NCI-H2107 treated with DMSO at 0.1 percent for 48 hours (cell line): ENCODE measurements around the gene RADIL.

ENCODE experiments used
- DNase-seq: peaks from one replicate; lab custom pipeline; 2025; ENCODE audit not compliant: unreplicated experiment; lab: John Stamatoyannopoulos, UW

Gene RADIL

DNA sequence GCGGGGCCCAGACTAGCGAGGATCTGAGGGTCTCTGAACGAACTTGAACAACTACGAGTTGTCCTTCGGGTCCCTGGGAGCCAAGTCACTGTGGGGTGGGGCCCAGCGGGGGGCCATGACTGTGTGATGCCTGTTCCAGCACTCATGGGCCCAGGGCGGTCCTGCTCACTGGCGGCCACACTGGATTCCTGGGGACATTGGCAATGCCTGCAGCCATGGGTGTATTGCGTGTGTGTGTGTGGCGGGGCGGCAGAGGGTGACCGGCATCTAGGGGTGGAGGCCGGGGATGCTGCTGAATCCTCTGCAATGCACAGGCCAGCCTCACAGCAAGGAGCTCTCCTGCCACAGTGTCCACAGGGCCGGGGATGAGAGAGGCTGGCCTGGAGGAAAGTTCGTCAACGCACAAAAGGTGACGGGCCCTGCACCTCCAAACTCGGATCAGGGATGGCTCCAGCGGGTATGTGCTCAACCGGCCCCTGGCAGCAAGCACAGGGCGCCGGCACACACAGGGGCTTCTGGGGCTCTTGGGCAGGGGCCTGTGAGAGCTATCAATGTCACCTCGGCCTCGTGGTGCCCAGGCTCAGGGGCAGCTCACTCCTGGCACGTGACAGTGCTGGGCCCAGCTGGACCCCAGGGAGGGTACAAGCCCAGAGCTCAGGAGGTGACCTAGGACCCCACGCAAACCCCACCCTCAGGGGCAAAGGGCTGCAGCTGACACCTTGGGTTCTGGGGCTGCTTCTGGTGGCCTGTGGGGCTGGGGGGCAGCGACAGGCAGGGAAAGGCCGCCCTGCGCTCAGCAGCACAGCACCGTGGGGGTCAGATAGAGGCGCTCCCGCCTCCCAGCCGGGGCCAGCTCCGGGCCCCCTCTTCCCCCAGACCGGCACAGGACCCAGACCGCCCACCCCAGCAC lies 49.6 kb downstream of the RADIL start:
- DNase-seq: no peak

DNA sequence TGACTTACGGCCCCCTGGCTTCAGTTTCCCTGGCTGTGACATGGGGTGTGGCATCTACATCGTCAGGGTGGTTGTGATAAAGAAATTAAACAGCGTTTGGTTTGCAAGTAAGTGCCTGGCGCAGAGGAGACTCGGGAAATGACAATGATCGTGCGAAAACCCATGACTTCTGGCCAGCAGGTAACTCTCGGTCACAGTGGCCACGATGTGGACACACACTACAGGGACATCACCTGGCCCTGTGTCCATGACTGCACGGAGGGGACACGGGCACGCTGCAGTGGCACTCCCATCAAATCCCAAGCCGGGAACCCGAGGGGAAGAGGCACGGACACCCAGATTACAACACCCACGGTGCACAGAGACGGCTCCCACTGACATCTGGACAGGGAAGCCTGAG lies 50.3 kb downstream of the RADIL start:
- no peak for DNase-seq

DNA sequence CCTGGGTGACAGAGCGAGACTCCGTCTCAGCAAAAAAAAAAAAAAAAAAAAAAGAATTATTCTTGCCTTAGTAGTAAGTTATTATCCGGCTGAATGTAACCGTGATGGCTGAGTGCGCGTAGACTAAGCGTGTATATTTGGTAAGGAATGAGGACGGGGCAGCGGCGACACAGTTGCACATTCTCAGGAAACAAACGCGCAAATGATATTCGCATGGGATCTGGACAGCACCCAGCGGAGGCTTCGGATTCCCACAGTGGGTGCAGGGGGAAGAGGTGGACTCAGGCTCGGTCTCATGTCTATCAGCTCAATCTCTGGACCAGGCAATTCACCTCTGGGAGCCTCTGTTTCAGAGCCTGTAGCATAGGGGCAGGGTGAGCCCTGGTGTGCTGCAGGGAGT lies 50.8 kb downstream of the RADIL start:
- DNase-seq: no peak

DNA sequence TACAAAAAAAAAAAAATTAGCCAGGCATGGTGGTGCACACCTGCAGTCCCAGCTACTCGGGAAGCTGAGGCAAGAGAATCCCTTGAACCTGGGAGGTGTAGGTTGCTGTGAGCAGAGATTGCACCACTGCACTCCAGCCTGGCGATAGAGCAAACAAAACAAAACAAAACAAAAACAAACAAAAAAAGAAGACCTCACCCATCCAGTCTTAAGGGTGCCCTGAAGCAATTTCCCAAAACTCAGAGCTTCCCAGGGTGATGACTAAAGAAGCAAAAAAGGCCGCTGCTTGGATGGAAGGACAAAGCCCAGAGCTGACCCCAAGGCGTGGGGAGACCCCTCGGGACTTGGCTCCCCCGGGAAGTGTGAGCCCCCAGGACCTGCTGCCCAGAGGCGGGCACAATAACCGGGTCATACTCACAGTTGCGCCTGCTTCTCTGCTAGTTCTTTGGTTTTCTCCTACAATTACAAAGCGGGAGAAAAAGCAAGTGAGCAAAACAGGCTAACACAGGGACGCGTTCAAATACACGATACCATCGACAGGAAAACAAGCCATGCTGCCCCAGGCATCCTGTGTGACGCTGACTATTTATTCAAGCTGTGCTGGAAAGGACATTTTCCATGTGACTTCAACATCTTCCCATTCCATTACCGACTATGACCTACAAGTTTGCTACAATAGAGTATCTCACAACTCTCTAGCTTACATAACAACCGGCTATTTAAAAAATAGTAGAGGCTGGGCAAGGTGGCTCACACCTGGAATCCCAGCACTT lies 51.6 kb downstream of the RADIL start:
- DNase-seq: no peak

DNA sequence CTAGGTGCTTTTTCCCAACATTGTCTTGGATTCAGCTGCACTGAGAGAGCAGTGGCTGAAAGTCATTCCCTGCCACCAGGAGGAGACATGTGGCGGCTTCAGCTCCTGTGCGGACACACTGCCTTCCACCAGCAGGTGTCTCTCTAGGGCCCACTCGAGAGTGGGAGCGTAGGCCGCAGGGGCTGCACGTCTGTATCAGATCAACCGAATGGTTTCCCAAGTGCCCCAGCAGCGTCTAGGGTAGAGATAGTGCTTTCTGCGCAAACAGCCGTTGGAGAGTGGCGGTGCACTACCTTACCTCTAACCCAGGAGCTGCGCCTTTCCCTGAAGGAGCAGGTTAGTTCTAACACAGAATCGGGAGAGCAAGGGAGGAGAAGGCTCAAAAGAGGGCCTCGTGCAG lies 53.3 kb downstream of the RADIL start:
- DNase-seq: no peak

DNA sequence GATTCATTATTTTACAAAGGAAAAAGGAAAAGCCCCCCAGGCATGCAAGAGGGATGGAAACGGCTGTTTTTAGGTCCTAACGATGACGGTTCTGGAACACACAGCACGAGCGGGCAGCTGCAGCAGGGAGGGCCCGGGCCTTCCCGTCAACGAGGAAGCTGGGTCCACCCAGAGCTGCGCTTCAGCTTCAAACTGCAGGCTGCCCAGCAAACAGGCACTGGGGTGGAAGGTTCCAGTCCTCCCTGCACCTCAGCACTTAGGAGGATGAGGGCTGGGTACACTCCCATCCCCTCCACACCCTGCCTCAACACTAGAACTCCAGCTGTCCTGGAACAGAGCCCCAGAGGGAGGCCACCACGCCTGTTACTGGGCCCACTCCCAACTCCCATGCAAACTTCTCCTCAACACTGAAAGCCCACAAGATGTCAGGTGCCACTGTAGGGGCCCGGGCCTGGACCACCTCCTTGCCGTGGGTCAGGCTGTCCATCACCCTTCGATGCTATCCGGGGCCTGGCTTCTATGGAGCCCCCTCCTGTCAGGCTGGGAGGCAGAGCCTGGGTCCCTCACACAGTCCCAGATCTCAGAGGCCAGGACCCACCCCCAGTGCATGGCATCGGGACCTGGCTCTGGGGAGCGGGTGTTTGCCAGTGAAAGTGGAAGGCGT lies 54.7 kb downstream of the RADIL start:
- no peak for DNase-seq

DNA sequence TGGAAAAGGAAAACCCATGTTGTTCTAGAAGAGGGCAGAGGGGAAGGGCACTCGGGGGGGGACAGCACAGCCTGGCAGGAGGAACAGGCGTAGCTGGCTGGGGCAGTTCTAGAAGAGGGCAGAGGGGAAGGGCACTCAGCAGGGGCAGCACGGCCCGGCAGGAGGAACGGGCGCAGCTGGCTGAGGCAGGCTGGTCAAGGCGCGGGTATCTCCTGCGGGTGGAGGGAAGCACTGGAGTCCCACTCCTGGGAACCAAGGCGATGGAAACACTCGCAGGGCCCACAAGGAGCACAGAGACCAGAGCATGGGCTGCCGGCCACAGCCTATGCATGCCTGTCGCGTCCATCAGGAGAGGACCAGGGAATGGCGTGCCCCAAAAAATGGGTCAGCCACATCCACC lies 58.4 kb downstream of the RADIL start:
- DNase-seq: no peak

DNA sequence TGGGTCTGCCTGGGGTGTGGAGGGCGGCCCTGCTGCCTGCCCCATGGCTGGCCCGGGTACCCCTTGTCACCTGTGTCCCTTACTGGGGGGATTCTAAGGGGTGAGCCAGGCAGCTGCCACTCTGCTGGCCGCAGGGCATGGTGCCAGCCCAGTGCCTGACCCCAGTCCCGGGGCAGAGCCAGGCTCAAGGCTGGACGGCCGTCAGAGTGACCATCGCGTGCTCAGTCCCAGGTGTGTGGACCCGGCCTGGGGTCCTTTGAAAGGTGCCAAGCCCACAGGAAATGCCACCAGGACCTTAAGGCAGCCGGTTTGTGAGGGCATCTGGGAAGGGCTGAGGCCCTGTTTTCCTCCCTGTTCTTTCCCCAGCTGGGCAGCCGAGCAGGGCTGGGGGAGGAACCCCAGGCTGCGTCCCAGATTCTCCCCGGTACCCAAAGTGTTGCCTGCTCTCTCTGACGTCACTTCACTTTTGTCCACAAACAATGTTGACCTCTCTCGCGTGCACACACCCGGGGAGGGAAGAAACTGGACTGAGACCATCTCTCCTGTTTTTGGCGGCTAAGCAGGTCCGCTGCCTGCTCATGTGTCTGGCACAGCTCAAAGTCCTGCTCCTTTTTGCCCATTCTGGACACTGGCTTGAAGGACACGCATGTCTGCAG lies 59.3 kb downstream of the RADIL start:
- no peak for DNase-seq

DNA sequence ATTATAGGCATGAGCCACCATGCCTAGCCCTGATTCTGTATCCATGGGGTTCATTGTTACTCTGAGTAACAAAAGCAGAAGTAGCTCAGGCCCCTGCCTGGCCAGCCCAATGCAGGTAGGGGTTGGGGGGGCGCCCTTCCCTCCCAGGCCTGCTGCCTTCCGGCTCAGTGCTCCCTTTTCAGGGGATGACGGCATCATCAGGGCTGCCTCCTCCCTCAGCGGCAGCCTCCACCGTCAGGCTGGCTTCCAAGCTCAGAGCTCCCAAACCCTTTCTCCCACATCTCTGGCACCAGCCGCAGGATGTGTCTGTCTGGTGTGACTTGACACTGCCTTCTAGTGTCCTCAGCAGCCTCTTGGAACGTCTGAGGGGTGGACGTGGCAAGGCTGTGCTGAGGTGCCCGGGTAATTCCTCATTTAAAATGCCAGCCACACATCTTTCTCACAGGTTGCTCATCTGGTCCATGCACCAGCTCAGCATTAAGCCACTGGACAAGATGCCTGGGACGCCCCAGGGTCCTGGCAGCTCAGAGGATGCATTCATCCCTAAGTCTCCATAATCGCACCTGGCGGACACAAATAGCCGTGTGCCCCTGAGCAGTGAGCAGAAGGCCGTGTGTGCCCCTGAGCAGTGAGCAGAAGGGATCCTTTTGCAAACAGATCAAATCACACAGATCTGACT lies 59.9 kb downstream of the RADIL start:
- DNase-seq: no peak

DNA sequence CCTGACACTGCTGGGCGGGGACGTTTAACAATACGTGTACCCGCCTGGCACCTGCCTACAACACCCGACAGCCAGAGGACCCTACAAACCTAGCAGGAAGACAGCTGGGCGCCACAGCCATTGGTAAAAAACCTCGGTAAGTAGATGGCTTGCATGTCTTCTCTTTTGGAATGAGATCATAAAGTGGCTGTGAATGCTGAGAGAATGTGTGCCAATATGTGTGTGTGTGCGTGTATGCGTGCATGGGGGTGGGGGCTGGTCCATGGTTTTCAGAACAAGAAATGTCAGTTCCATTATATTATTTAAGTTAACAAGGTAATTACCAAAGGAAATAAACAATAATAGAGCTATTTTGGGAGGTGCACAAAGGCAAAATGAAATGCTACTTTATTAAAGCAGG lies 60.8 kb downstream of the RADIL start:
- DNase-seq: no peak

DNA sequence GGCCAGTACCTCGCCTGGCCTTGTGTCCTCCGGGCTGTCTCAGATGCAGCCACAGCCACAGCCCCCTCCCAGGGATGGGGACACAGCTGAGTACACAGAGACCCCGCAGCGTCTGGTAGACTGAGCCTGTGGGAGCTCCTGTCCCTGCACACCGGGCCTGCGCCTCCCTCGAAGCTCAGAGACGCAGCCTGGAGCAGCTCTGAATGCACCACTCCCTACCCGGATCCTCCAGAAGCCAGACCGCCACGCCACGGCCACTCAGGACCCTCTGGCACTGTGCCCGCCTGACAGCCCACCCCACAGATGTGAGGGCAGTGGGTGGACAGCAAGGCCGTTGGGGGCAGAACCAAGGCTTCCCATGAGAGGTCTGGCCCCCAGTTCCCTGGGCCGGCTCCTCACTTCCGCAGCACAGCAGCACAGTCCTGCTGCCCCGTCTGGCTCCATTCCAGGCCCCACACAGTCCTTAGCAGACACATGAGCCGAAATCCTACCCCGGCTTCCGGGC lies 62.5 kb downstream of the RADIL start:
- DNase-seq: no peak

DNA sequence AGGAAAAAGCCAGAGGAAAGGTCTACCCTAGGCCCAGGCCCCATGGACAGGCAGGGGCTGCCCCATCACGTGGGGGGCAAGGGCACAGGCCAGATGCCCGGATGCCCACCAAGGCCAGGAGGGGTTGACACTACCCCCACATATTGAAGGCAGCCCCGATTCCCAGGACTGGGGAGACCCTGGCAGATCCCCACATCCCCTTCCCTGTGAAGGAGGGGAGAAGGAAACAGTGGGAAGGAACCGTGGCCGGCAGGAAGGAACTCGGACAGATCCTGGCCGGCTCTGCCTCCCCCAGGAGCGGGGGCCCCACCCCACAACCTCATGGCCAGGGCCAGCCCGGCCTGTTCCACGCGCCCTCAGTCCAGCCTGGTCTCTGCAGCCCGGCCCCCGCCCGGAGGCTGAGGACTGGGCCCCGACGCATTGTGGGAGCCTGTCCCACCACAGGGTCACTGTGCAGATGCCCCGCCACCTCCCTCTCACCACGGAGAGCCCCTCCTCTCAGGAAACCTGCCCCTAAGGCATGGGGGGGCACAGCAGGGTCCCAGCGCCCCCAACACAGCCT lies 63.0 kb downstream of the RADIL start:
- no peak for DNase-seq

DNA sequence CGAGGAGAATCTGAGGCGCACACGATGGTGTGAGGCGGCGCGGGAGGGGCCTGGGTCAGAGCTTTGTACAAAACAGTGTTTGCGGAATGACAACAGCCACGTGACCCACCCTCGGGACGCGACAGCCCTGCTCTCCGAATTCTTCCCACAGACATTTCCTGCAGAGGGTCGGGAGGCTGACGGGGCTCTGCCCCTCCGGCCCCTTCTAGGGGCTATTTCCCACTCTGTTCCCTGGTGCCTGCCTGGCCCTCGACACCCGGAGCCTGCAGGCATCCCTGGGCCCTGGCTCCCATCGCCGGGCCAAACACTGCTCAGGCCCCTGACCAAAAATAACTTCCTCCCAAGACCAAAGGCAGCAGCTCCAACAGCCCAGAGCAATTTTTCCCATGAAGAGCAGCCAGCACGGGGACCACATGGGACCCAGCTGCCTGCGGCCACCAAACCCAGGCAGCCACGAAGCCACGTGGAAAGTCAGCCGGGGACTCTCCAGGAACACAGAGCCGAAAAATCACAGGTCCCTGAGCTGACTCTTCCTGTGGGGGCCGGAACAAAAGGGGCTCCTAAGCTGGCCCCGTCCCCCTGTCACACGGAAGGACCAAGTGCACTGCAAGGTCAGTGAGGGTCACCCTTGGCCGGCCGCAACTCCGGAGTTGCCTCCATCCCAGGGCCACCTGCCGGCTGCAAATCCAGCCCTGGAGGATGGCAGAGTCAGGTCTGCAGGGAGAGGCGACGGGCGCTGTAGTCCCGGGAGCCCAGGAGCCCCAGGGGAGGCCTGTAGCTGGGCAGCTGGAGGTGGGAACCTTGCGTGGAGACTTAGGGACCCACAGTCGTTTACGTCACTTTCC lies 63.7 kb downstream of the RADIL start:
- DNase-seq: no peak

DNA sequence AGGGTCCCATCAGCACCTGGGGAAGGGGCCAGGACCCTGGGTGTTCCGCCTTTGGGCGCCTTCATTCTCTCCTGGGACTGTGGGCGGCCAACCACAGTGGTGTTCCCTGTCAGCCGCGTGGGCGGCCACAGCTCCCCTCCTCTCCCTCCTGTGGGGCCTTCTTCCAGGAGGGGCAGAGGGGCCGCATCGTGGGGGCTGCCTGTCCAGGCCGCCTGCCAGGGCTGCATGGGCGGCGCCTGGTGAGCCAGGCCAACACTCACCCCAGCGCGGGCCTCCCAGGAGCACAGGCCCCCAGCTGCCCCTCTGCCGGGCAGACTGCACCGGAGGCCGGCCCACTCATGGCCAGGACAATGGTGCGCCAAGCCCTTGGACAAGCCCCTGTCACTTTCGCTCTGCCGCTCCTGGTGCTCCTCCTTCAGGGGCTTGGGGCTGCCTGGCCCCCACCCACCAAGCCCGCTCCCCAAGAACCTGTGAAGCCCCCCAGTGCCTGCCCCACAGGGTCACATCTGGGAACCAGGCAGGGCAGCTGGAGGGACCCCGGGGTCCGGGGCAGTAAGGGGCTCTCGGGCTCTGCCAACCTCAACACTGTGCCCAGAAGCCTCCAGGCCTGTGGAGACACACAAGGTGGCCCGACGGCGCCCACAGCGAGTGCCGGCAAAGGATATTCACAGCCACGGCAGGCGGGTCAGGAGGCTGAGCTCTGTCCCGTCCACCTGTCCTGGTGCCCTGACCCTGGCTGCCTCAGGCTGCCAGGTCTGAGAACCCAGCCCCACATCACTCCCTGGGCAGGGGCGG lies 65.3 kb downstream of the RADIL start:
- DNase-seq: no peak

DNA sequence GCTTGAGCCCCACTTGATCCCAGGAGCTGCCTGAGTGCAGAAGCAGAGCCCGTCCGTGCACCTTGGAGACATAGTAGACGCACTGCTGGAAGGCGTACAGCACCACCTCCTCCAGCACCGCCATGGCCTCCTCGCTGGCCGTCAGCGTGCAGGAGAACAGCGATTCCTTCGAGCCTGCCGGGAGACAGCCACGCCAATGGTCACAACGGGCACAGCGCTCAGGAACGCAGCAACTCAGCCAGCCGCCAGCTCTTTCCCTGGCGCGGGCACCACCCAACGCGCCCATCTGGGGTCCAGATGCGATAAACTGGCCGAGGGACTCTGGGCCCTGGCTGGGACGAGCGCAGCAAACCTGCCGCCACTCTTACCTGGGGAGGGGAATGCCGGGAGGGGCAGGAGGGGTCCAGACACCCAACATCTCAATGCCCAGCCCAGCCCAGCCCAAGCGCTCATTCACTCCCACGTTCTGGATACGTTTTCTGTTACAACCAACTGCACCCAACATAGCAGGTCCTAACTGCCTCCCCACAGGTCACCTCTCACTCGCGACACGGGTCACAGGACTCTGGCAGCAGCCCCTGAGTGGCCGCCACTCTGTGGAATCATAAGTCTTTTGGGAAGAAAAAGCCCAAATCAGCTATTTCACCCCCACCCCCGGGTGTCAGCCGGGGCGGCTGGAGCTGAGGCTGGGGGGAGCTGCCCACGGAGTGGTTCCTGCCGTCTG lies 66.2 kb downstream of the RADIL start:
- DNase-seq: no peak

DNA sequence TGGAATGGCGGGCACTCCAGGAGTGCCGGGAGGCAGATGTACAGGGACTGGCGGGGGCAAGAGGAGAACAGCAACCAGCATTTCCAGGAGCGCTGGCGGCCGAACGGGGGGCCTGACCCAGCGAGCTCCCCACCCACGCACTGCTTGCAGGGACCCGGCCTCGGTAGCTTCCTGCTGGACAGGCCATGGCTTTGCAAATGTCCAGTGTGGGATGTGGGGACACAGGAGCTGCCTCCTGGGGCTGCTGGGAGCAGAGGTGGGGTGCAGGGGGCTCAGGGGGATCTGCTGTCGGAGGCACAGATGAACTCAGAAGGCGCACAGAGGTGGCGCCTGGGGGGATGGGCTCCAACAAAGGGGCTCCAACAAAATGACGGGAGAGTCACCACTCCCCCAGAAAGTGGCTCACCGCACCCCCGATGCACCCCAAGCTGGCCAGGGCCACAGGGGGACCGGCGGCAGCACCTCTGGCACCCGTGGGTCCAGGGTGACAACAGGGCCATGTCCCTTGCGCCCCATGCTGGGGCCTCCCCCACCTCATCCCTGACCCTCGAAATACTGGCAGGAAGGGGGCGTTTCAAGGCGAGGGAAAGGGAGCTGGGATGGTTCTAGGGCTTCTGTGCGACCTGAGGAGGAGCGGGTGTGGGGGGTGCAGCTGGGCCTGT lies 67.0 kb downstream of the RADIL start:
- no peak for DNase-seq
